GM23248 (cell line): Measurements from ENCODE around the gene AMOTL1. TPM values are rescaled to one million over a fixed set of nuclear protein-coding genes. Genes with fewer than 3 reads are reported as not detected.

Experiments
- DNase-seq: peaks from one replicate; pipeline ENCODE4 v3.0.0-alpha.2; 2015
- H2AFZ ChIP-seq: fragments of 200-600 bp; sonication (generic); 2 replicates; pipeline ENCODE4 v1.6.1; 2016; ENCODE audit warnings: antibody characterized with exemption
- H3F3A ChIP-seq: fragments of 200-600 bp; sonication (generic); 2 replicates; pipeline ENCODE4 v1.6.1; 2016; ENCODE audit warnings: mild to moderate bottlenecking, antibody characterized with exemption, mixed run types; ENCODE audit not compliant: insufficient read depth
- H3K27ac ChIP-seq: fragments of 200-600 bp; sonication (generic); 2 replicates; pipeline ENCODE4 v1.5.1; 2016; ENCODE audit warnings: mild to moderate bottlenecking
- H3K27me3 ChIP-seq: fragments of 200-600 bp; sonication (generic); replicated peaks from 2 replicates; pipeline ENCODE4 v1.6.1; 2016; ENCODE audit warnings: mild to moderate bottlenecking; ENCODE audit not compliant: insufficient read depth
- H3K36me3 ChIP-seq: fragments of 200-600 bp; sonication (generic); 2 replicates; pipeline ENCODE4 v1.6.1; 2016; ENCODE audit warnings: low read depth, mild to moderate bottlenecking
- H3K4me1 ChIP-seq: fragments of 200-600 bp; sonication (generic); 2 replicates; pipeline ENCODE4 v1.6.1; 2016; ENCODE audit warnings: mild to moderate bottlenecking; ENCODE audit not compliant: insufficient read depth
- H3K4me2 ChIP-seq: fragments of 200-600 bp; sonication (generic); one replicate; pipeline ENCODE4 v1.6.1; 2016; ENCODE audit warnings: mild to moderate bottlenecking; ENCODE audit not compliant: unreplicated experiment
- H3K4me3 ChIP-seq: fragments of 200-600 bp; sonication (generic); 2 replicates; pipeline ENCODE4 v1.5.1; 2016; ENCODE audit warnings: mild to moderate bottlenecking
- H3K79me2 ChIP-seq: fragments of 200-600 bp; sonication (generic); 2 replicates; pipeline ENCODE4 v1.6.1; 2016; ENCODE audit warnings: mild to moderate bottlenecking; ENCODE audit not compliant: insufficient read depth
- H3K9ac ChIP-seq: fragments of 200-600 bp; sonication (generic); 2 replicates; pipeline ENCODE4 v1.6.1; 2016; ENCODE audit warnings: mild to moderate bottlenecking
- H3K9me2 ChIP-seq: fragments of 200-600 bp; sonication (generic); 2 replicates; pipeline ENCODE4 v1.6.1; 2016; ENCODE audit warnings: mixed run types, mild to moderate bottlenecking, moderate library complexity; ENCODE audit not compliant: insufficient read depth
- H3K9me3 ChIP-seq: fragments of 200-600 bp; sonication (generic); one replicate; pipeline ENCODE4 v1.6.1; 2017; ENCODE audit warnings: low read depth
- H4K20me1 ChIP-seq: fragments of 200-600 bp; sonication (generic); 2 replicates; pipeline ENCODE4 v1.6.0; 2016; ENCODE audit not compliant: insufficient read depth
- EZH2 ChIP-seq: fragments of 200-600 bp; sonication (generic); IDR thresholded peaks from 2 replicates; pipeline ENCODE4 v1.6.1; 2018; ENCODE audit warnings: antibody characterized with exemption, mild to moderate bottlenecking; ENCODE audit not compliant: insufficient read depth, poor library complexity, severe bottlenecking
- EZH2phosphoT487 ChIP-seq: fragments of 200-600 bp; sonication (generic); IDR thresholded peaks from 2 replicates; pipeline ENCODE4 v1.6.1; 2018; ENCODE audit warnings: antibody characterized with exemption, moderate library complexity, mild to moderate bottlenecking, low read depth; ENCODE audit not compliant: insufficient read depth
- WGBS, 2 experiments: methylation state at CpG; one replicate each; pipeline ENCODE4 v1.1.6; 2015 to 2017; ENCODE audit warnings: low lambda C conversion rate in 2 of 2, low coverage in 1 of 2; ENCODE audit errors: missing lambda C conversion rate in 2 of 2; 5-methylcytosine and 5-hydroxymethylcytosine counted together
- in situ Hi-C: fragments of 300-500 bp; cut with MboI; formaldehyde crosslinking; loops from 2 replicates; pipeline ENCODE4 v1.15.0; 2020
- polyA plus RNA-seq: library from polyadenylated mRNA; unstranded; fragments of >200 nt; fragmentation: Nextera tagmentation; extraction: Ambion mirVana; gene quantifications from 2 replicates; pipeline ENCODE4 v1.2.1, GENCODE V29; 2016
- total RNA-seq: library from RNA; depleted of rRNA; stranded (reverse); fragments of >200 nt; shearing (Covaris generic); gene quantifications from 2 replicates; pipeline ENCODE4 v1.2.3, GENCODE V29; 2014

The AMOTL1 gene
- total and polyA plus RNA-seq, 2 experiments from 2014 or later, result 22.3 to 50.8 TPM

DNA sequence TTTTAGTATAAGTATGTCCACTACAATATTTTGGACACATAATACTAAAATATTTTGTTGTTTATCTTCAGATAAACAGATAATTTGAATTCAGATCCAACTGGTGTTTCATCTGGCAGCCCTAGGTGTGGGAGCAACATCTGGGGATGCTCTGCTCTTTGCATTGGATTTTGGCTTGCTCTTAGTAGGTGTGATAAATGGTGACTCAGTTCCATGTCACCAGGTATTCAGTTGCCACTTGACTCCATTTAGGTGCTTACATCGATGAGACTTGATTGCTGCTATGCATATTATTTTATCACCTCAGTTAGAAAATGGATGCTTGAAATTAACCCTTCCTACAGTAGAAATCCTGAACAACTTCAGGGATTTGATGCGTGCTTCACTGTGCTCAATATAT is 13.3 kb upstream of the AMOTL1 start:
- Histone ChIP-seq H3K27me3 (no peaks in the 10 kb centered on the region), H2AFZ (no peak overlapping the region), H3K4me3 (no peak overlapping the region), H3K4me1 (peaks cover 35% of the 10 kb centered on the region), H3K9me2 (no peaks in the 10 kb centered on the region), H4K20me1 (no peaks in the 10 kb centered on the region), H3K9me3 (no peaks in the 10 kb centered on the region), H3K79me2 (no peaks in the 10 kb centered on the region), H3F3A (peaks cover 16% of the 10 kb centered on the region), H3K27ac (no peak overlapping the region), H3K36me3 (no peaks in the 10 kb centered on the region), H3K9ac (no peak overlapping the region), H3K4me2 (no peak overlapping the region)
- no peak for TF ChIP-seq EZH2
- in situ Hi-C loops, result loop anchor here (10.0 kb wide), 1 partner anchor 130 kb away; no protein-coding TSS in a partner anchor
- DNase-seq, result no peak
- WGBS, 2 experiments, result 82 to 83% methylated on average over 2 of the region's 2 CpGs

GRCh38 chr11:94755494-94755893 is 12.7 kb upstream of the AMOTL1 start:
- in situ Hi-C loops, result loop anchor here (10.0 kb wide), 1 partner anchor 131 kb away; no protein-coding TSS in a partner anchor
- Histone ChIP-seq H3K27ac (no peak overlapping the region), H3K36me3 (no peaks in the 10 kb centered on the region), H4K20me1 (no peaks in the 10 kb centered on the region), H3K27me3 (no peaks in the 10 kb centered on the region), H3K9me3 (no peaks in the 10 kb centered on the region), H3K4me2 (no peak overlapping the region), H3K9ac (no peak overlapping the region), H3K79me2 (no peaks in the 10 kb centered on the region), H3K9me2 (no peaks in the 10 kb centered on the region), H3F3A (peaks cover 13% of the 10 kb centered on the region; the same call in 1 of the 2 replicates), H2AFZ (no peak overlapping the region), H3K4me1 (peaks cover 28% of the 10 kb centered on the region), H3K4me3 (no peak overlapping the region)
- DNase-seq, result no peak
- WGBS, 2 experiments, result 85% methylated on average over 11 of the region's 11 CpGs
- TF ChIP-seq EZH2phosphoT487, result no peak
- TF ChIP-seq EZH2, result no peak

DNA sequence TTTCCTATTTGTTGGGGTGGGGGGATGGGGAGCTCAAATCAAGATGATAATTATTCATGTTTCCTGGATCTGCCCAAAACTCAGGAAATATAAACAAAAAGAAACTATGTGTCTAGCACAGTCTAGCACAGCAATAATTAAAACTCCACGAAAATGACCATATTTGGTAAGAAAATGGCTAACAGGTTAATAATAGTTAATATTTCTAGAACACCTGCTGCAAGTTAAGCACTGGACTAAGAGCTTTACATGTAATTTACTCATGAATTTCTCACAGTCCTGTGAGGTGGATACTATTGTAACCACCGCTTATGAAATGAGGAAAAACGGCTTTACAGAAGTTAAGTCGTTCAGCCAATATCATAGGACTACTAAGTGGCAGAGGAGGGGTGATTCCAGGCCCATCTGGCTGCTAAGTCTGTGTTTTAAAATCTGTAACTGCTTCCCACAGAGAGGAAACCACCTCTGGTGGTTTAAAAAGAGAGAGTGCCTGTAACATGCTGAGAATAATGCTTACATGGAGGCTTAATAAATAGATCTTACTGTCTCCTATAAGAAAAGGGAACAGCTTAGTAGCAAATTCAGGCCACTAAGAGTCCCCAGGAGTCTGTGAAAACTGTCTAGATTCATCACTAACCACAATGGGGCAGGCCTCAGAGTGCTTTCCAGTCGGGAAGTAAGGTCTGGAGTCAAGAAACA is 11.0 kb upstream of the AMOTL1 start:
- Histone ChIP-seq H3K9me3 (no peaks in the 10 kb centered on the region), H3K4me2 (no peak overlapping the region), H3K4me3 (no peak overlapping the region), H2AFZ (no peak overlapping the region), H3K36me3 (no peaks in the 10 kb centered on the region), H3F3A (peaks cover 3% of the 10 kb centered on the region; the same call in 1 of the 2 replicates), H3K9ac (no peak overlapping the region), H3K27me3 (no peaks in the 10 kb centered on the region), H3K27ac (no peak overlapping the region), H3K9me2 (no peaks in the 10 kb centered on the region), H3K79me2 (no peaks in the 10 kb centered on the region), H3K4me1 (peaks cover 11% of the 10 kb centered on the region), H4K20me1 (no peaks in the 10 kb centered on the region)
- no peak for DNase-seq
- WGBS, 2 experiments, result 74 to 79% methylated on average over 5 of the region's 5 CpGs
- in situ Hi-C loops, result loop anchor here (10.0 kb wide), 1 partner anchor 132 kb away; no protein-coding TSS in a partner anchor
- no peak for TF ChIP-seq EZH2phosphoT487
- no peak for TF ChIP-seq EZH2

GRCh38 chr11:94758666-94759065 is 9.5 kb upstream of the AMOTL1 start:
- Histone ChIP-seq H3F3A (no peaks in the 10 kb centered on the region), H3K4me1 (no peaks in the 10 kb centered on the region), H3K4me3 (no peak overlapping the region), H3K9me2 (no peaks in the 10 kb centered on the region), H2AFZ (no peak overlapping the region), H4K20me1 (no peaks in the 10 kb centered on the region), H3K9ac (no peak overlapping the region), H3K36me3 (no peaks in the 10 kb centered on the region), H3K27me3 (no peaks in the 10 kb centered on the region), H3K79me2 (no peaks in the 10 kb centered on the region), H3K4me2 (no peak overlapping the region), H3K27ac (no peak overlapping the region), H3K9me3 (no peaks in the 10 kb centered on the region)
- in situ Hi-C loops, result loop anchor here (10.0 kb wide), 1 partner anchor 134 kb away; no protein-coding TSS in a partner anchor
- no peak for DNase-seq
- TF ChIP-seq EZH2phosphoT487 (no peak), EZH2 (no peak)
- WGBS, 2 experiments, result 92 to 94% methylated on average over 3 of the region's 3 CpGs
